HFF-Myc (cell line): ENCODE data around the gene CRMP1.

Experiments
- DNase-seq: peaks from one replicate; pipeline ENCODE4 v3.0.0-alpha.2; 2011; ENCODE audit warnings: low read depth; ENCODE audit errors: extremely low read depth
- H3K4me3 ChIP-seq: replicated peaks from 2 replicates; pipeline ENCODE4 v1.5.1; 2011; ENCODE audit warnings: low read depth, mild to moderate bottlenecking, control low read depth, low read length
- CTCF ChIP-seq: IDR thresholded peaks from 2 replicates; pipeline ENCODE4 v1.5.1; 2012; ENCODE audit warnings: mild to moderate bottlenecking, low read depth, low read length, control low read depth; ENCODE audit errors: missing control alignments

The CRMP1 gene

GRCh38 chr4:5884796-5885195, 8.1 kb downstream of the CRMP1 start:
- no peak for DNase-seq
- no peak overlapping the region for H3K4me3 ChIP-seq
- no peak for TF ChIP-seq CTCF

- no peak for DNase-seq
- no peak overlapping the region for H3K4me3 ChIP-seq
- TF ChIP-seq CTCF: no peak
Measured at GRCh38 chr4:5883916-5884315, 9.0 kb downstream of the CRMP1 start.

- no peak overlapping the region for H3K4me3 ChIP-seq
- no peak for TF ChIP-seq CTCF
- no peak for DNase-seq
Measured at GRCh38 chr4:5882947-5883346, 9.9 kb downstream of the CRMP1 start.

- no peak overlapping the region for H3K4me3 ChIP-seq
- no peak for DNase-seq
- no peak for TF ChIP-seq CTCF
Measured at GRCh38 chr4:5881340-5881739, 11.5 kb downstream of the CRMP1 start.

- no peak for DNase-seq
- TF ChIP-seq CTCF: no peak
Measured at GRCh38 chr4:5878359-5878758, 14.5 kb downstream of the CRMP1 start.

GRCh38 chr4:5877392-5877791, 15.5 kb downstream of the CRMP1 start:
- TF ChIP-seq CTCF: no peak
- H3K4me3 ChIP-seq: no peak overlapping the region
- no peak for DNase-seq

More at GRCh38 chr4:5878359-5878758, 14.5 kb downstream of the CRMP1 start:
- no peak overlapping the region for H3K4me3 ChIP-seq

GRCh38 chr4:5874811-5875449, 18.0 kb downstream of the CRMP1 start:
- DNase-seq: no peak
- H3K4me3 ChIP-seq: no peak overlapping the region
- TF ChIP-seq CTCF: no peak
